Measurements from ENCODE around the gene ANKRD33B.
"Not testable (repeated sequence)": the region's sequence is repeated elsewhere in the genome, so short reads cannot be mapped to it uniquely, and the experiment has no call there.

ANKRD33B gene

DNA sequence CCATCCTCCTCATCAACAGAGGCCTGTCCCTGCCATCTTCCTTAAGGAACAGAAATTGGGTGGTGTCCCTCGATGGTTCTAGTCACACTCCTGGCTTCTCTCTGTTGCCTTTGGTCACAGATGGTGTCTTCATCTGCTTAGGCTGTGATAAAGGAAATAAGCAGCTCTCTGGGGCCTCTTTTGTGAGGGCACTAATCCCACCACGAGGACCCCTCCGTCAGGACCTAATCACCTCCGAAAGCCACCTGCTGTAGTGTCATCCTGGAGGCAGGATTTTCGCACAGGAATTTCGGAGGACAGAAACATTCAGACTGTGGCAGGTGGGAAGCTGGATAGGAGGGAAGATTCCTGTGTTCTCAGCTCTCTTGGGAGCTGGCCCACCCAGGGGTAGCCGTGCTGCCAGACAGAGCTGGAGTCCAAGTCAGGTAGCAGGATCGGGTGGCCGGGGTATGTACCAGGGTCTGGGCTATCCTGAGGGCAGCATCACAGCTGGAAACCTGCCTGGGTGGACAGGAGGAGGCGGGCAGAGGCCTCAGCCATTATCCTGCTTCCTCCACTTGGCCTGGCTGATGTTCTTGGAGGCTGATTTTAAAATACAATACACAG lies 59.5 kb downstream of the ANKRD33B start:
- no peak for DNase-seq

GRCh38 chr5:10624206-10624605 lies 60.3 kb downstream of the ANKRD33B start:
- DNase-seq: no peak

- DNase-seq: no peak
Observed at GRCh38 chr5:10624679-10625078, 60.8 kb downstream of the ANKRD33B start.

- no peak for DNase-seq
Observed at GRCh38 chr5:10625700-10626472, 62.0 kb downstream of the ANKRD33B start.

DNA sequence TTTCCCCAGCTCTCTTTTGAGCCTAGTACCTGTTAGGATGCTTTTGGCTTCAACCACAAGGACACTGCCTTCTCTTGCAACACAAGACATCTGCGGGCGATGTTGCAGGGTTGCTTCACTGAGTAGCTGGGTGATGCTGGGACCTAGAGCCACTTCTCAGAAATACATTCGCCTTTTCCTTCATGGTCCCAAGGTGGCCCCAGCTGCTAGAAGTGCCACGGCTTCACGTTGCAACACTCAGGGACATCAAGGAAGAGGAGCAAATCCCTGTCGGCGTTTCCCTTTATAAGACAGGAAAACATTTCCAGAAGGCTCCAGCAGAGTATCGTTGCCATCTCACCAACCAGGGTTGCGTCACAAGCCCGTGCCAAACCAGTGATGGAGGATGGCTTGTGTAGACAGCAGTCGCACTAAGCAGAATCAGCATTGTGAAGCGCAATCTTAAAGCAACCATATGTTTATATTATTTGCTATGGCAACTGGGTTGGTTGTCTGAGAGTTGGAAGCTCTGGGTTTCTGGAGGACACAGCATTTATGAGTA lies 62.7 kb downstream of the ANKRD33B start:
- DNase-seq: no peak

- no peak for DNase-seq
Observed at GRCh38 chr5:10627160-10627701, 63.4 kb downstream of the ANKRD33B start.

GRCh38 chr5:10628601-10629000 lies 64.7 kb downstream of the ANKRD33B start:
- DNase-seq: no peak

DNA sequence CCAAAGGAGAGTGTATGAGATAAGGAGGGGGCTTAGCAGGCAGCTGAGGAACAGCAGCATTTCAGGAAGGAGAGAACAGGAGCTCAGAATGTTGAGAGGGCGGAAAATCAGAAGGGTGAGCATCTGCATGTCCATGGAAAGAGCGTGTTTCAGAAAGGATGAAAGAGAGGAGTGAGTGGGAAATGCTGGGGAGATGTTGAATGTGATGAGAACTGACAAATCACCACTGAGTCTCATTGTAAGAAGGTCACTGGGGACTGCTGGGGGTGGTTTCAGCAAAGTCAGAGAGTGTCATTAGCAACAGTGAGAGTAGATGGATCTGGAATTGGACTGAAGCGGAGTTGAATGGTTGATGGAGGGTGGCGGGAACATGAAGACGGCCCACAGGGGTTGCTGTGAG lies 65.8 kb downstream of the ANKRD33B start:
- DNase-seq: no peak

- no peak for DNase-seq
Observed at GRCh38 chr5:10630126-10630525, 66.3 kb downstream of the ANKRD33B start.

DNA sequence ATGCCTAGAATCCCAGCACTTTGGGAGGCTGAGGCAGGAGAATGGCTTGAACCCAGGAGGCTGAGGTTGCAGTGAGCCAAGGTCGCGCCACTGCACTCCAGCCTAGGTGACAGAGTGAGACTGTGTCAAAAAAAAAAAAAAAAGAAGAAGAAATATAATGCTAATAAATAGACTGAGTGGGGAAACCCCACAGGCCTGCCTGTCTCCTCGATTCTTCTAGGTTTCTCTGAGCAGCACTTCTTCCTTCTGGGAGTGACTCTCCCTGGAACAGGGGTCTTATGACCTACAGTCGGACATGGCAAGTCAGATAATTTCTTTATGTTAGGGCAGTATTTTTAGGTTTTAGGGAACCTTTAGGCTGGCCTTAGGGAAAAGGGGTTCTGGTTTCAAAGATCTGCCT lies 66.9 kb downstream of the ANKRD33B start:
- not testable (repeated sequence) for DNase-seq

- DNase-seq: no peak
Observed at GRCh38 chr5:10631316-10631996, 67.6 kb downstream of the ANKRD33B start.

- DNase-seq: no peak
Observed at GRCh38 chr5:10632110-10632761, 68.4 kb downstream of the ANKRD33B start.

DNA sequence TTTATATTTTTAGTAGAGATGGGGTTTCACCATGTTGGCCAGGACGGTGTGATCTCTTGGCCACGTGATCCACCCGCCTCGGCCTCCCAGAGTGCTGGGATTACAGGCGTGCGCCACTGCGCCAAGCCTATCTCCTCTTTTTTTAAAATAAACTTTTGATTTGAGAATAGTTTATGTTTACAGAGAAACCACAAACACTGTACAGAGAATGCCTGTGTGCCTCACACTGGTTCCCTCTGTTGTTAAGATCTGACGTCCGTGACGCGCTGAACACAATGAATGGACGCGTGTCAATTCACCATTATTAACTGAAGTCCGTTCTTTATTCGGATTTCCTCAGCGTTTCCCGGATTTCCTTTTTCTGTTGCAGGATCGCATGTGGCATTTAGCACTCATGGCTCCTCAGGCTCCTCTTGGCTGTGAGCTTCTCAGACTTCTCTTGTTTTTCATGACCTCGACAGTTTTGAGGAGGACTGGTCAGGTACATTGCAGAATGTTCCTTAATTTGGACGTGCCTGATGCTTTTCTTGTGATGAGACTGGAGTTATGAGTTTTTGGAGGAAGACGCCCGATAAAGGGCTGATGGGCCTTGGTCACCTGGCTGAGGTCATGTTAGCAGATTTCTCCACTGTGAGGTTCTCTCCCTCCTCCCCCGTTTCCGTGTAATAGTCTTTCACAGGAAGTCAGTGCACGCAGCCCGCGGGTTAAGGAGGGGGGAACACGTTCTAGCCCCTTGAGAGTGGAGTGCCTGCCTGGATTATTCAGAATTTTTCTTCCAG lies 69.6 kb downstream of the ANKRD33B start:
- no peak for DNase-seq

- DNase-seq: no peak
Observed at GRCh38 chr5:10634050-10634449, 70.2 kb downstream of the ANKRD33B start.

- DNase-seq: no peak
Observed at GRCh38 chr5:10634562-10634961, 70.7 kb downstream of the ANKRD33B start.

DNA sequence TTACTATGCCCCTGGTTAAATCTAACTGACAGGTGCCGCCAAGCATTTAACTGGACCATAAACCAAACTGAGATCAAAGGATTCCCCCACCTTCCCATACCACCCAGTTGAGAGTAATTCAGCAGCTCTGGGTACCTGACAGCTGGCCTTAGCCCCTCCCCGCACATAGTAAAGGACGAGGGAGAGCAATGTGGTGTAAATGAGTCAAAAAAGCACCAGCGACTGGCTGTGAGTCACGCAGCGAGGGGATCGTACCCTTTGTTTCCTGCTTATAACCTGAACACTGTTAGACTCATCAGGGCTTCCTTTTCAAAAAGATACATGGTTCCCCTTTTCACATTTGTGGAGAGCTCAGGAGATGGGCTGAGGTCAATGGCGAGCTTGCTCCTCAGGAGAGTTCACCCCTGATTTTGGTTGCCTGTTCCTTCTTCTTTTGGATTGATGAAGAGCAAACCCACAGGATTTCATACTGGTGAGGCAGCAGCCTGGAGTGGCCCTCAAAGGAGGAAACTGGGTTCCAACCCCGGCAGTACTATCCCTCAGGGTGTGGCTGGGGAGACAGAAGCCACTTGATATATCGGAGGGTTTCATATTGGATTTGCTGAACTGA lies 71.5 kb downstream of the ANKRD33B start:
- DNase-seq: no peak

DNA sequence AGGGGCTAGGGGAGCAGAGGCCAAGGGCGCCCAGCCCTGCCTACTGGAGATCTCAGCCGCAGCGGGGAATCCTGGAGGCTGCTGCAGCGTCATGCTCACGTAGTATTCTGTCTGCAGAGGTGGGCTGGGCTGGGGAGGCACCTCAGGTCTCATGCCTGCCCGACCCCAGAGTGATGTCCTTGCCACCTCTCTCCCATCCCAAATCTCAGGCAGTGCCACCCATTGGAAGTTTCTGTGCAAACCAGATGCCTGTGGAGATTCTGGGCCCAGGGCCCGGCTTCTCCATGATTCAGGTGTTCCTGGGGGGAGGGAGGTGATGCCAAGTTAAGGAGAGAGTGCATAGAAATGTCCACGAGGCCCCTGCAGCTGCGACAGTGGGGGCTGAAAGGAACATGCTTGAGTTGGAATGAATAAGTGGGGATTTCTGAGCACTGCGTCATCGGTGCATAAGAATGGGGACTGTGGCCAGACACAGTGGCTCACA lies 72.0 kb downstream of the ANKRD33B start:
- no peak for DNase-seq

- DNase-seq: no peak
Observed at GRCh38 chr5:10636363-10637142, 72.7 kb downstream of the ANKRD33B start.

- DNase-seq: no peak
Observed at GRCh38 chr5:10637944-10638343, 74.1 kb downstream of the ANKRD33B start.

- DNase-seq: not testable (repeated sequence)
Observed at GRCh38 chr5:10638723-10639122, 74.9 kb downstream of the ANKRD33B start.
